IMR-90 (cell line): ENCODE measurements around the gene LOX. TPM values are rescaled to one million over a fixed set of nuclear protein-coding genes. Genes with fewer than 3 reads are reported as not detected.

Source experiments
- ATAC-seq: fragments of 200-7000 bp; cut with Tn5 transposase; 2 replicates; pipeline ENCODE4 v1.9.1; 2020; ENCODE audit warnings: low read depth, mild to moderate bottlenecking, moderate library complexity
- BruUV-seq: library from RNA; stranded (reverse); fragments of 400-500 nt; replicated peaks from 2 replicates; lab custom pipeline; 2021; lab: Mats Ljungman, UMichigan
- CTCF ChIA-PET: fragments of 300-600 bp; formaldehyde crosslinking; extraction: SDS; loops from one replicate; lab custom pipeline; 2021; ENCODE audit warnings: antibody characterized with exemption; lab: Yijun Ruan, JAX
- POLR2A ChIA-PET: fragments of 300-600 bp; sonication (Branson Sonifier 250); formaldehyde crosslinking; loops from one replicate; lab custom pipeline; 2022; ENCODE audit warnings: antibody characterized with exemption; ENCODE audit not compliant: unreplicated experiment; lab: Charles Lee
- DNase-seq: peaks from one replicate; pipeline ENCODE4 v3.0.0; 2013
- H2AFZ ChIP-seq: replicated peaks from 2 replicates; pipeline ENCODE3; 2013; ENCODE audit warnings: low read length, mild to moderate bottlenecking; ENCODE audit not compliant: poor library complexity
- H2AK5ac ChIP-seq: 2 replicates; pipeline ENCODE4 v1.6.1; 2013; ENCODE audit warnings: low read depth, low read length, inconsistent platforms
- H2AK9ac ChIP-seq: replicated peaks from 2 replicates; pipeline ENCODE3; 2013; ENCODE audit warnings: mild to moderate bottlenecking, low read depth, low read length, moderate library complexity; ENCODE audit not compliant: poor library complexity
- H2BK120ac ChIP-seq: 2 replicates; pipeline ENCODE4 v1.6.1; 2013; ENCODE audit warnings: low read depth, low read length, inconsistent platforms
- H2BK15ac ChIP-seq: 3 replicates; pipeline ENCODE4 v1.6.1; 2013; ENCODE audit warnings: low read depth, low read length, inconsistent platforms
- H2BK20ac ChIP-seq: 2 replicates; pipeline ENCODE4 v1.6.1; 2013; ENCODE audit warnings: low read depth, mild to moderate bottlenecking, inconsistent platforms, low read length, moderate library complexity
- H2BK5ac ChIP-seq: 2 replicates; pipeline ENCODE4 v1.6.1; 2013; ENCODE audit warnings: mild to moderate bottlenecking, low read depth, low read length, inconsistent platforms; ENCODE audit not compliant: poor library complexity, severe bottlenecking
- H3K14ac ChIP-seq: replicated peaks from 2 replicates; pipeline ENCODE4 v1.6.1; 2013; ENCODE audit warnings: low read depth, low read length, inconsistent platforms
- H3K18ac ChIP-seq: 2 replicates; pipeline ENCODE4 v1.6.1; 2013; ENCODE audit warnings: low read depth, low read length, control low read depth
- H3K23ac ChIP-seq: 2 replicates; pipeline ENCODE4 v1.6.1; 2013; ENCODE audit warnings: low read depth, low read length, inconsistent platforms
- H3K27ac ChIP-seq: 2 replicates; pipeline ENCODE4 v1.5.1; 2013; ENCODE audit warnings: mild to moderate bottlenecking, control low read depth, low read length; ENCODE audit not compliant: insufficient read depth
- H3K27me3 ChIP-seq: 2 replicates; pipeline ENCODE4 v1.6.1; 2013; ENCODE audit warnings: low read length; ENCODE audit not compliant: control insufficient read depth, insufficient read depth
- H3K36me3 ChIP-seq: 2 replicates; pipeline ENCODE4 v1.6.1; 2013; ENCODE audit warnings: low read length, mixed read lengths; ENCODE audit not compliant: control insufficient read depth, insufficient read depth
- H3K4ac ChIP-seq: 2 replicates; pipeline ENCODE4 v1.6.1; 2013; ENCODE audit warnings: low read depth, low read length, inconsistent platforms
- H3K4me1 ChIP-seq: 2 replicates; pipeline ENCODE4 v1.6.1; 2013; ENCODE audit warnings: low read length, mixed read lengths; ENCODE audit not compliant: control insufficient read depth, insufficient read depth
- H3K4me2 ChIP-seq: 2 replicates; pipeline ENCODE4 v1.6.1; 2013; ENCODE audit warnings: low read depth, mild to moderate bottlenecking, control low read depth, low read length, moderate library complexity
- H3K4me3 ChIP-seq: 2 replicates; pipeline ENCODE4 v1.5.1; 2013; ENCODE audit warnings: low read depth, mild to moderate bottlenecking, control low read depth, low read length, moderate library complexity; ENCODE audit not compliant: insufficient read depth
- H3K56ac ChIP-seq: 2 replicates; pipeline ENCODE4 v1.6.1; 2013; ENCODE audit warnings: low read length, inconsistent platforms; ENCODE audit not compliant: insufficient read depth; ENCODE audit errors: extremely low read depth
- H3K79me1 ChIP-seq, 2 experiments: 2 replicates each; pipeline ENCODE4 v1.6.1; 2013; ENCODE audit warnings: low read length in 2 of 2, inconsistent platforms in 1 of 2, low read depth in 1 of 2
- H3K9ac ChIP-seq: 2 replicates; pipeline ENCODE4 v1.6.1; 2013; ENCODE audit warnings: low read depth, low read length, control low read depth
- H3K9me1 ChIP-seq: 2 replicates; pipeline ENCODE4 v1.6.1; 2013; ENCODE audit warnings: low read length, inconsistent platforms; ENCODE audit not compliant: insufficient read depth
- H3K9me3 ChIP-seq: 2 replicates; pipeline ENCODE4 v1.6.1; 2013; ENCODE audit warnings: low read length; ENCODE audit not compliant: control insufficient read depth, insufficient read depth
- H4K20me1 ChIP-seq: 2 replicates; pipeline ENCODE4 v1.6.1; 2013; ENCODE audit warnings: low read length, inconsistent platforms; ENCODE audit not compliant: insufficient read depth
- H4K5ac ChIP-seq: 2 replicates; pipeline ENCODE4 v1.6.1; 2013; ENCODE audit warnings: mild to moderate bottlenecking, low read depth, low read length, control low read depth
- H4K8ac ChIP-seq, 2 experiments: 2 replicates each; pipeline ENCODE4 v1.6.1; 2013; ENCODE audit warnings: low read depth in 2 of 2, low read length in 2 of 2, control low read depth in 1 of 2, inconsistent platforms in 1 of 2
- H4K91ac ChIP-seq: 2 replicates; pipeline ENCODE4 v1.6.1; 2013; ENCODE audit warnings: low read depth, low read length, inconsistent platforms; ENCODE audit not compliant: insufficient read depth
- CEBPB ChIP-seq: IDR thresholded peaks from 2 replicates; pipeline ENCODE4 v1.6.1; 2012; ENCODE audit warnings: low read depth, low read length, improper control_type of control experiment
- ELK1 ChIP-seq: fragments of 150-350 bp; IDR thresholded peaks from 2 replicates; pipeline ENCODE4 v1.6.1; 2016; ENCODE audit warnings: low read depth, mild to moderate bottlenecking, low read length, moderate library complexity, borderline replicate concordance
- FOS ChIP-seq: fragments of 150-350 bp; IDR thresholded peaks from 2 replicates; pipeline ENCODE4 v1.6.1; 2016; ENCODE audit warnings: low read depth, low read length
- MAFK ChIP-seq: IDR thresholded peaks from 2 replicates; pipeline ENCODE4 v1.6.1; 2012; ENCODE audit warnings: low read depth, low read length, improper control_type of control experiment
- RAD21 ChIP-seq: IDR thresholded peaks from 2 replicates; pipeline ENCODE4 v1.6.1; 2012; ENCODE audit warnings: low read length, improper control_type of control experiment
- RFX5 ChIP-seq: IDR thresholded peaks from 2 replicates; pipeline ENCODE4 v1.8.0; 2012; ENCODE audit warnings: low read depth, mild to moderate bottlenecking, low read length, moderate library complexity
- WGBS, 2 experiments: methylation state at CpG; one replicate each; pipeline versions ENCODE4 v1.1.5 to v1.1.7; 2013; ENCODE audit warnings: missing lambda C conversion rate in 2 of 2; ENCODE audit not compliant: insufficient read length in 1 of 2; ENCODE audit errors: extremely low coverage in 2 of 2; 5-methylcytosine and 5-hydroxymethylcytosine counted together
- dilution Hi-C: fragments of 300-500 bp; cut with HindIII; formaldehyde crosslinking; loops from one replicate; pipeline ENCODE4 v1.14.3; 2018; ENCODE audit warnings: low sequenced_read_pairs; ENCODE audit not compliant: unreplicated experiment
- in situ Hi-C: fragments of 300-500 bp; cut with MboI; formaldehyde crosslinking; loops from 3 replicates; pipeline ENCODE4 v1.14.3; 2019; ENCODE audit warnings: low sequenced_read_pairs, inconsistent platforms, mixed read lengths
- intact Hi-C: fragments of 100-400 bp; cut with micrococcal nuclease; formaldehyde crosslinking; loops from 2 replicates; pipeline ENCODE4 v1.10.0; 2022
- polyA plus RNA-seq, 3 experiments: library from polyadenylated mRNA; depleted of rRNA; stranded (reverse); fragments of >200 nt; gene quantifications; 2 replicates each; pipeline ENCODE4 v1.2.3, GENCODE V29; 2012; ENCODE audit warnings: low replicate concordance in 1 of 3
- total RNA-seq: library from RNA; depleted of rRNA; stranded (reverse); fragments of >200 nt; gene quantifications from 2 replicates; pipeline ENCODE4 v1.2.3, GENCODE V29; 2012

Gene LOX
- total and polyA plus RNA-seq, 2 of the 4 experiments (the other 2 are of a cell fraction), result 277 to 662 TPM

- TF ChIP-seq FOS (no peak), RAD21 (no peak), MAFK (no peak), ELK1 (no peak), CEBPB (no peak)
Measured at GRCh38 chr5:122097391-122097790, 19.3 kb upstream of the LOX start (continued).

- peak overlapping the region; percentile 24; the same call in 2 of the 3 replicates for H2BK15ac ChIP-seq
- peak overlapping the region; percentile 5 for H2AFZ ChIP-seq
- H3K4me2 ChIP-seq, result no peak overlapping the region
- H2AK5ac ChIP-seq, result peak overlapping the region; percentile 7; the same call in 1 of the 2 replicates
- peak overlapping the region in 1 of 2 experiments; percentile 42; a peak in 2 of 4 replicates for H4K8ac ChIP-seq
- peaks cover 0 to 9% of the 10 kb centered on the region in 2 experiments; a peak in 1 of 4 replicates for H3K79me1 ChIP-seq
- BruUV-seq, result no TSS peak
- H3K27me3 ChIP-seq, result no peaks in the 10 kb centered on the region
- H2AK9ac ChIP-seq, result no peak overlapping the region
- peak overlapping the region; percentile 10; the same call in 1 of the 2 replicates for H2BK120ac ChIP-seq
- H3K9me3 ChIP-seq, result no peaks in the 10 kb centered on the region
- ChIA-PET POLR2A (no interaction called here), CTCF (interaction anchor here (1.4 to 3.0 kb wide), 2 partner anchors 19 to 61 kb away, joined by 9 to 13 read pairs; no protein-coding TSS in a partner anchor)
- H2BK5ac ChIP-seq, result no peak overlapping the region
- intact Hi-C loops, result no loop called here
- no peak for ATAC-seq
- no peak for DNase-seq
- peak overlapping the region; percentile 36; the same call in 1 of the 2 replicates for H4K5ac ChIP-seq
- H4K91ac ChIP-seq, result peak overlapping the region; percentile 17; the same call in 1 of the 2 replicates
- H3K18ac ChIP-seq, result peak overlapping the region; percentile 57
- H3K27ac ChIP-seq, result no peak overlapping the region
- H2BK20ac ChIP-seq, result peak overlapping the region; percentile 22
- no peak overlapping the region; the same call in 1 of the 2 replicates for H3K56ac ChIP-seq
- in situ Hi-C loops, result no loop called here
- H3K9ac ChIP-seq, result no peak overlapping the region
- H3K4me1 ChIP-seq, result peaks cover 22% of the 10 kb centered on the region
- dilution Hi-C loops, result no loop called here
- H3K36me3 ChIP-seq, result no peaks in the 10 kb centered on the region
- no peak overlapping the region for H3K4me3 ChIP-seq
- H3K9me1 ChIP-seq, result peaks cover 11% of the 10 kb centered on the region
- H3K23ac ChIP-seq, result no peak overlapping the region
- peak overlapping the region; percentile 42; the same call in 1 of the 2 replicates for H3K4ac ChIP-seq
- TF ChIP-seq RFX5 (no peak), MAFK (peak; percentile 73)
- peak overlapping the region; percentile 65; the same call in 1 of the 2 replicates for H3K14ac ChIP-seq
- WGBS, 2 experiments, result 60% methylated on average over 1 of the region's 3 CpGs; no CpG with 5 or more reads in 1 of the 2 experiments
- no peaks in the 10 kb centered on the region for H4K20me1 ChIP-seq
Measured at GRCh38 chr5:122095158-122095557, 17.1 kb upstream of the LOX start.
